ENCODE data around the gene CFAP100.

Gene CFAP100

GRCh38 chr3:126377211-126377610 lies 17.5 kb upstream of the CFAP100 start:
- DNase-seq (ENCODE audit: low spot score), result no peak

- no peak for DNase-seq (ENCODE audit: low spot score)
Measured at GRCh38 chr3:126378341-126378751, 16.4 kb upstream of the CFAP100 start.

- no peak for DNase-seq (ENCODE audit: low spot score)
Measured at GRCh38 chr3:126380011-126380768, 14.5 kb upstream of the CFAP100 start.

- DNase-seq (ENCODE audit: low spot score), result no peak
Measured at GRCh38 chr3:126381966-126382365, 12.7 kb upstream of the CFAP100 start.

GRCh38 chr3:126389112-126389793 lies 5.5 kb upstream of the CFAP100 start:
- DNase-seq (ENCODE audit: low spot score), result peak; percentile 88

- DNase-seq (ENCODE audit: low spot score), result no peak
Measured at GRCh38 chr3:126389794-126390146, 4.9 kb upstream of the CFAP100 start.

GRCh38 chr3:126390201-126390600 lies 4.5 kb upstream of the CFAP100 start:
- DNase-seq (ENCODE audit: low spot score), result no peak

GRCh38 chr3:126390751-126391150 lies 4.0 kb upstream of the CFAP100 start:
- DNase-seq (ENCODE audit: low spot score), result no peak

- no peak for DNase-seq (ENCODE audit: low spot score)
Measured at GRCh38 chr3:126391631-126392030, 3.1 kb upstream of the CFAP100 start.

GRCh38 chr3:126392246-126392645 lies 2.5 kb upstream of the CFAP100 start:
- DNase-seq (ENCODE audit: low spot score), result no peak

- DNase-seq (ENCODE audit: low spot score), result no peak
Measured at GRCh38 chr3:126393563-126393962, 1.1 kb upstream of the CFAP100 start.

GRCh38 chr3:126394977-126395321 lies 240 bp downstream of the CFAP100 start:
- no peak for DNase-seq (ENCODE audit: low spot score)

GRCh38 chr3:126395846-126396513 lies 1.3 kb downstream of the CFAP100 start:
- DNase-seq (ENCODE audit: low spot score), result no peak

- DNase-seq (ENCODE audit: low spot score), result no peak
Measured at GRCh38 chr3:126396536-126396935, 1.8 kb downstream of the CFAP100 start.

GRCh38 chr3:126397610-126398422 lies 3.1 kb downstream of the CFAP100 start:
- no peak for DNase-seq (ENCODE audit: low spot score)

GRCh38 chr3:126398423-126399350 lies 4.0 kb downstream of the CFAP100 start:
- no peak for DNase-seq (ENCODE audit: low spot score)

GRCh38 chr3:126399351-126399735 lies 4.6 kb downstream of the CFAP100 start:
- peak; percentile 84 for DNase-seq (ENCODE audit: low spot score)

- no peak for DNase-seq (ENCODE audit: low spot score)
Measured at GRCh38 chr3:126399756-126400155, 5.0 kb downstream of the CFAP100 start.

- DNase-seq (ENCODE audit: low spot score), result no peak
Measured at GRCh38 chr3:126401611-126402160, 7.0 kb downstream of the CFAP100 start.

GRCh38 chr3:126402178-126402577 lies 7.5 kb downstream of the CFAP100 start:
- no peak for DNase-seq (ENCODE audit: low spot score)

Measured in kidney tubule cell (primary cell).